Inferior parietal cortex (tissue), 1 donor: ENCODE data around the gene SCFD2.
"Not testable (repeated sequence)": the region's sequence is repeated elsewhere in the genome, so short reads cannot be mapped to it uniquely, and the experiment has no call there.

Experiments
- DNase-seq: peaks from one replicate; pipeline ENCODE4 v3.0.0-alpha.2; 2016; ENCODE audit errors: extremely low spot score

SCFD2 gene

GRCh38 chr4:53238352-53238751, 127.5 kb downstream of the SCFD2 start:
- not testable (repeated sequence) for DNase-seq

- DNase-seq: not testable (repeated sequence)
These were observed 128.1 kb downstream of the SCFD2 start for GRCh38 chr4:53237811-53238210.

GRCh38 chr4:53236624-53237023, 129.2 kb downstream of the SCFD2 start:
- not testable (repeated sequence) for DNase-seq

GRCh38 chr4:53235547-53235946, 130.3 kb downstream of the SCFD2 start:
- no peak for DNase-seq

GRCh38 chr4:53234669-53235068, 131.2 kb downstream of the SCFD2 start:
- DNase-seq: no peak

- DNase-seq: no peak
These were observed 131.8 kb downstream of the SCFD2 start for GRCh38 chr4:53234111-53234510.

GRCh38 chr4:53233114-53233795, 132.6 kb downstream of the SCFD2 start:
- DNase-seq: no peak

- DNase-seq: no peak
These were observed 133.5 kb downstream of the SCFD2 start for GRCh38 chr4:53232371-53232770.

GRCh38 chr4:53228036-53228435, 137.8 kb downstream of the SCFD2 start:
- no peak for DNase-seq

GRCh38 chr4:53227451-53227850, 138.4 kb downstream of the SCFD2 start:
- DNase-seq: no peak

- no peak for DNase-seq
These were observed 143.9 kb downstream of the SCFD2 start for GRCh38 chr4:53221832-53222480.

GRCh38 chr4:53219148-53219547, 146.7 kb downstream of the SCFD2 start:
- DNase-seq: not testable (repeated sequence)

- DNase-seq: no peak
These were observed 157.1 kb downstream of the SCFD2 start for GRCh38 chr4:53208753-53209152.

- DNase-seq: no peak
These were observed 159.9 kb downstream of the SCFD2 start for GRCh38 chr4:53205970-53206369.

- DNase-seq: no peak
These were observed 166.5 kb downstream of the SCFD2 start for GRCh38 chr4:53199356-53199755.

- DNase-seq: no peak
These were observed 168.1 kb downstream of the SCFD2 start for GRCh38 chr4:53197772-53198142.

- DNase-seq: peak; percentile 89
These were observed 168.7 kb downstream of the SCFD2 start for GRCh38 chr4:53196882-53197771.

GRCh38 chr4:53195815-53196661, 169.8 kb downstream of the SCFD2 start:
- no peak for DNase-seq

- DNase-seq: no peak
These were observed 171.1 kb downstream of the SCFD2 start for GRCh38 chr4:53194727-53195126.

- DNase-seq: no peak
These were observed 172.8 kb downstream of the SCFD2 start for GRCh38 chr4:53193111-53193510.

GRCh38 chr4:53192496-53192895, 173.4 kb downstream of the SCFD2 start:
- no peak for DNase-seq

- DNase-seq: no peak
These were observed 173.9 kb downstream of the SCFD2 start for GRCh38 chr4:53191997-53192396.
